GM21528 (cell line): Measurements from ENCODE around the gene SLC39A11.

ENCODE experiments used
- ATAC-seq: cut with Tn5 transposase; IDR thresholded peaks from one replicate; pipeline ENCODE4 v1.9.1; 2021; ENCODE audit warnings: mild to moderate bottlenecking, moderate library complexity; ENCODE audit not compliant: unreplicated experiment, low FRiP score

The SLC39A11 gene

GRCh38 chr17:73048170-73048569, 44.3 kb downstream of the SLC39A11 start:
- no peak for ATAC-seq

- ATAC-seq, result no peak
Measured at GRCh38 chr17:73045724-73046123, 46.8 kb downstream of the SLC39A11 start.

- no peak for ATAC-seq
Measured at GRCh38 chr17:73043686-73044581, 48.6 kb downstream of the SLC39A11 start.

- ATAC-seq, result no peak
Measured at GRCh38 chr17:73042809-73043685, 49.4 kb downstream of the SLC39A11 start.

GRCh38 chr17:73042225-73042624, 50.3 kb downstream of the SLC39A11 start:
- no peak for ATAC-seq

GRCh38 chr17:73039282-73039681, 53.2 kb downstream of the SLC39A11 start:
- ATAC-seq, result no peak

GRCh38 chr17:73031472-73031871, 61.0 kb downstream of the SLC39A11 start:
- ATAC-seq, result no peak

GRCh38 chr17:73030995-73031394, 61.5 kb downstream of the SLC39A11 start:
- ATAC-seq, result no peak

GRCh38 chr17:73030501-73030921, 62.0 kb downstream of the SLC39A11 start:
- no peak for ATAC-seq

GRCh38 chr17:73029991-73030390, 62.5 kb downstream of the SLC39A11 start:
- no peak for ATAC-seq

- ATAC-seq, result no peak
Measured at GRCh38 chr17:73029021-73029420, 63.5 kb downstream of the SLC39A11 start.

- no peak for ATAC-seq
Measured at GRCh38 chr17:73028299-73028755, 64.2 kb downstream of the SLC39A11 start.

- ATAC-seq, result no peak
Measured at GRCh38 chr17:73027130-73027741, 65.3 kb downstream of the SLC39A11 start.

- ATAC-seq, result no peak
Measured at GRCh38 chr17:73025041-73025560, 67.4 kb downstream of the SLC39A11 start.

GRCh38 chr17:73023759-73024158, 68.7 kb downstream of the SLC39A11 start:
- ATAC-seq, result no peak

GRCh38 chr17:73022694-73023093, 69.8 kb downstream of the SLC39A11 start:
- no peak for ATAC-seq

- ATAC-seq, result no peak
Measured at GRCh38 chr17:73021771-73022170, 70.7 kb downstream of the SLC39A11 start.

- no peak for ATAC-seq
Measured at GRCh38 chr17:73020110-73020509, 72.4 kb downstream of the SLC39A11 start.

GRCh38 chr17:73018599-73018998, 73.9 kb downstream of the SLC39A11 start:
- ATAC-seq, result no peak

GRCh38 chr17:73017658-73018057, 74.8 kb downstream of the SLC39A11 start:
- no peak for ATAC-seq
